ENCODE results near the gene CGB1.

DNA sequence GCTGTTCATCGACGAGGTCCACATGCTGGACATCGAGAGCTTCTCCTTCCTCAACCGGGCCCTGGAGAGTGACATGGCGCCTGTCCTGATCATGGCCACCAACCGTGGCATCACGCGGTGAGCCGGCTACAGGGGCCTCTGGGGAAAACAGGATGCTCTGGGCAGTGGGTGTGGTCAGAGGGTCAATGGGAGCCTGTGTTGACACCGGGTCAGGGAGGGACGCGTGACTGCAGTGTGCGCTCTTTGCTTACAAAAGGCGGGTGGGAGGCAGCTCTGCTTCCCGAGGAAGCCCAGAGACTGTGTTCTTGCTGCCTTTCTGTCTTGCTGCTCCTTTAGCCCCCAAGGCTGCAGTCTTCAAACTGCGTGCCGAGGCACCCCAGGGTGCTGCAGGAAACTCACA lies 25.5 kb downstream of the CGB1 start:
- TF ChIP-seq REST (IDR thresholded peaks at IDR 0.05): no peak
- TF ChIP-seq CTCF (IDR thresholded peaks at IDR 0.05): no peak
- TF ChIP-seq POLR2A (IDR thresholded peaks at IDR 0.05; ENCODE audit: low read length): no peak
- TF ChIP-seq BCL3 (IDR thresholded peaks at IDR 0.05): no peak
- no peak for TF ChIP-seq MAX (IDR thresholded peaks at IDR 0.05)
- TF ChIP-seq MAFK (IDR thresholded peaks at IDR 0.05; ENCODE audit: partially characterized antibody): no peak
- TF ChIP-seq MYC (IDR thresholded peaks at IDR 0.05; ENCODE audit: borderline replicate concordance, low read length): no peak
- TF ChIP-seq NR3C1 (IDR thresholded peaks at IDR 0.05): no peak
- TF ChIP-seq CHD2 (IDR thresholded peaks at IDR 0.05; ENCODE audit: low read length, partially characterized antibody): no peak
- TF ChIP-seq, protein P1, sequence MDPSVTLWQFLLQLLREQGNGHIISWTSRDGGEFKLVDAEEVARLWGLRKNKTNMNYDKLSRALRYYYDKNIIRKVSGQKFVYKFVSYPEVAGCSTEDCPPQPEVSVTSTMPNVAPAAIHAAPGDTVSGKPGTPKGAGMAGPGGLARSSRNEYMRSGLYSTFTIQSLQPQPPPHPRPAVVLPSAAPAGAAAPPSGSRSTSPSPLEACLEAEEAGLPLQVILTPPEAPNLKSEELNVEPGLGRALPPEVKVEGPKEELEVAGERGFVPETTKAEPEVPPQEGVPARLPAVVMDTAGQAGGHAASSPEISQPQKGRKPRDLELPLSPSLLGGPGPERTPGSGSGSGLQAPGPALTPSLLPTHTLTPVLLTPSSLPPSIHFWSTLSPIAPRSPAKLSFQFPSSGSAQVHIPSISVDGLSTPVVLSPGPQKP (IDR thresholded peaks at IDR 0.05; ENCODE audit: low read depth, low read length): no peak
- TF ChIP-seq CBX8 (IDR thresholded peaks at IDR 0.05): no peak
- TF ChIP-seq, protein P2, sequence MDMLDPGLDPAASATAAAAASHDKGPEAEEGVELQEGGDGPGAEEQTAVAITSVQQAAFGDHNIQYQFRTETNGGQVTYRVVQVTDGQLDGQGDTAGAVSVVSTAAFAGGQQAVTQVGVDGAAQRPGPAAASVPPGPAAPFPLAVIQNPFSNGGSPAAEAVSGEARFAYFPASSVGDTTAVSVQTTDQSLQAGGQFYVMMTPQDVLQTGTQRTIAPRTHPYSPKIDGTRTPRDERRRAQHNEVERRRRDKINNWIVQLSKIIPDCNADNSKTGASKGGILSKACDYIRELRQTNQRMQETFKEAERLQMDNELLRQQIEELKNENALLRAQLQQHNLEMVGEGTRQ (IDR thresholded peaks at IDR 0.05): no peak
- no peak for TF ChIP-seq RAD21 (conservative IDR thresholded peaks at IDR 0.05 in 1 of 2, IDR thresholded peaks at IDR 0.05 in 1 of 2)
- TF ChIP-seq RNF2 (IDR thresholded peaks at IDR 0.05; ENCODE audit: borderline replicate concordance, low read depth): no peak
